GM12891 (cell line): ENCODE measurements around the gene NCOA6.

Experiments used
- POLR2A ChIP-seq: IDR thresholded peaks from 2 replicates; pipeline ENCODE4 v1.6.1; 2011; ENCODE audit warnings: low read depth, low read length, control low read depth
- POLR2AphosphoS5 ChIP-seq: IDR thresholded peaks from 2 replicates; pipeline ENCODE4 v1.6.1; 2011; ENCODE audit warnings: low read depth, low read length, control low read depth
- SPI1 ChIP-seq: IDR thresholded peaks from 2 replicates; pipeline ENCODE4 v1.6.1; 2011; ENCODE audit warnings: low read depth, low read length, control low read depth
- TAF1 ChIP-seq: IDR thresholded peaks from 2 replicates; pipeline ENCODE4 v1.6.1; 2011; ENCODE audit warnings: low read depth, low read length, control low read depth

- TF ChIP-seq TAF1 (no peak), POLR2A (no peak), POLR2AphosphoS5 (no peak), SPI1 (no peak)
These were observed 26.8 kb upstream of the NCOA6 start for GRCh38 chr20:34852298-34852697.
